Gastrocnemius medialis (tissue), 4 donors: ENCODE results near the gene NDUFB8. TPM values are rescaled to one million over a fixed set of nuclear protein-coding genes. Genes with fewer than 3 reads are reported as not detected.

Experiments
- ATAC-seq, 2 donors: fragments of 150-250 bp; one replicate each; pipeline ENCODE4 v1.9.1; 2016
- DNase-seq, 2 donors: peaks; one replicate each; pipeline ENCODE4 v3.0.0-alpha.2; 2019
- H3K27ac ChIP-seq, 4 donors: fragments of 200-600 bp; sonication (generic); 1 replicate in 1 of 4; 2 replicates in 3 of 4; pipeline ENCODE4 v1.5.1; 2016 to 2018; ENCODE audit warnings: mild to moderate bottlenecking in 2 of 4, moderate library complexity in 1 of 4
- H3K27me3 ChIP-seq, 3 donors: fragments of 200-600 bp; sonication (generic) in 2 of 3; 1 replicate in 1 of 3; 2 replicates in 2 of 3; pipeline versions ENCODE4 v1.5.1 to v1.6.0; 2016 to 2019; ENCODE audit warnings: mild to moderate bottlenecking in 1 of 3, moderate library complexity in 1 of 3
- H3K36me3 ChIP-seq, 2 donors: fragments of 200-600 bp; sonication (generic) in 1 of 2; one replicate each; pipeline ENCODE4 v1.5.1; 2017 to 2018
- H3K4me1 ChIP-seq, 2 donors: fragments of 200-600 bp; sonication (generic) in 1 of 2; one replicate each; pipeline ENCODE4 v1.5.1; 2016 to 2017; ENCODE audit warnings: mild to moderate bottlenecking in 2 of 2
- H3K4me3 ChIP-seq, 4 donors: fragments of 200-600 bp; sonication (generic) in 3 of 4; 1 replicate in 1 of 4; 2 replicates in 3 of 4; pipeline ENCODE4 v1.5.1; 2016 to 2019; ENCODE audit warnings: mild to moderate bottlenecking in 2 of 4
- H3K9me3 ChIP-seq, 3 donors: fragments of 200-600 bp; sonication (generic) in 2 of 3; 1 replicate in 1 of 3; 2 replicates in 2 of 3; pipeline ENCODE4 v1.5.1; 2016 to 2019
- CTCF ChIP-seq, 5 experiments: fragments of 450-650 bp in 3 of 5; fragments of 200-600 bp in 2 of 5; sonication (generic) in 2 of 5; IDR thresholded peaks in 4 of 5; conservative IDR thresholded peaks in 1 of 5; 1 replicate in 4 of 5; 2 replicates in 1 of 5; pipeline ENCODE4 v1.5.1; 2016 to 2019; ENCODE audit warnings: antibody characterized with exemption in 5 of 5, mild to moderate bottlenecking in 3 of 5, moderate library complexity in 3 of 5
- POLR2A ChIP-seq, 2 donors: fragments of 450-650 bp; IDR thresholded peaks; one replicate each; pipeline ENCODE4 v1.6.1; 2017; ENCODE audit warnings: antibody characterized with exemption in 2 of 2, mild to moderate bottlenecking in 2 of 2, moderate library complexity in 2 of 2
- in situ Hi-C, 4 donors: fragments of 200-750 bp; cut with MboI; loops; one replicate each; pipeline versions ENCODE4 v1.15.0 to v1.8.0; 2017; ENCODE audit warnings: low sequenced_read_pairs in 4 of 4
- intact Hi-C: fragments of 100-400 bp; cut with DNase I; formaldehyde crosslinking; loops from one replicate; pipeline ENCODE4 v1.15.1; 2023; ENCODE audit warnings: low total_unique reads
- total RNA-seq, 4 donors: library from RNA; depleted of rRNA; stranded (reverse); fragments of >200 nt; gene quantifications; one replicate each; pipeline versions ENCODE4 v1.1.0 to v1.2.3, GENCODE V29; 2016

The NDUFB8 gene
- total RNA-seq, 4 donors from 2014 or later, result 170 to 229 (median 219) TPM

GRCh38 chr10:100479037-100479436, 50.6 kb downstream of the NDUFB8 start:
- Histone ChIP-seq H3K4me3 (no peak overlapping the region), H3K36me3 (no peaks in the 10 kb centered on the region), H3K27me3 (peaks cover 3 to 23% (median 19%) of the 10 kb centered on the region in 3 donors), H3K9me3 (no peaks in the 10 kb centered on the region), H3K27ac (no peak overlapping the region), H3K4me1 (peaks cover 7 to 14% of the 10 kb centered on the region in 2 donors)
- TF ChIP-seq CTCF (IDR thresholded peaks at IDR 0.05 in 4 of 5, conservative IDR thresholded peaks at IDR 0.05 in 1 of 5) (no peak), POLR2A (IDR thresholded peaks at IDR 0.05) (no peak)
- DNase-seq (no peak), ATAC-seq (no peak)
- in situ Hi-C loops, result no loop called here
- intact Hi-C loops, result no loop called here

- no peak for DNase-seq
- Histone ChIP-seq H3K4me3 (no peak overlapping the region), H3K4me1 (peaks cover 7 to 13% of the 10 kb centered on the region in 2 donors), H3K27ac (no peak overlapping the region), H3K9me3 (no peaks in the 10 kb centered on the region), H3K36me3 (no peaks in the 10 kb centered on the region), H3K27me3 (peaks cover 3 to 23% (median 19%) of the 10 kb centered on the region in 3 donors)
- no peak for ATAC-seq
- intact Hi-C loops (no loop called here), in situ Hi-C loops (no loop called here)
- TF ChIP-seq CTCF (IDR thresholded peaks at IDR 0.05 in 4 of 5, conservative IDR thresholded peaks at IDR 0.05 in 1 of 5) (no peak), POLR2A (IDR thresholded peaks at IDR 0.05) (no peak)
Measured at GRCh38 chr10:100477970-100478369, 51.7 kb downstream of the NDUFB8 start.

Other genes with a start within 250 kb of the NDUFB8 start
- gene BLOC1S2, start 243.2 kb downstream of the NDUFB8 start, total RNA-seq, result 100 to 1,000 TPM in 1 of 4 donors, 10 to 100 TPM in 3; 60.4 to 114 (median 75.1) TPM
- gene PKD2L1, start 199.6 kb downstream of the NDUFB8 start, total RNA-seq, result not detected
- gene SCD, start 182.6 kb downstream of the NDUFB8 start, total RNA-seq, result 1 to 10 TPM; 1.1 to 1.9 (median 1.6) TPM
- not detected for gene WNT8B, start 66.9 kb downstream of the NDUFB8 start, total RNA-seq
- 1 to 10 TPM; 1.7 to 3.8 (median 2.1) TPM for gene SEC31B, start 10.0 kb downstream of the NDUFB8 start, total RNA-seq
- 10 to 100 TPM; 21.6 to 25.7 (median 24.0) TPM for gene HIF1AN, start 6.1 kb upstream of the NDUFB8 start, total RNA-seq
- not detected for gene PAX2, start 215.7 kb upstream of the NDUFB8 start, total RNA-seq